GM23338 (cell line): ENCODE measurements around the gene ALPL.

ENCODE experiments used
- CREB1 ChIP-seq: fragments of 250-450 bp; sonication (Bioruptor Pico); IDR thresholded peaks from 2 replicates; pipeline ENCODE4 v1.5.0; 2020; ENCODE audit warnings: low read depth, mild to moderate bottlenecking, moderate library complexity
- EZH2 ChIP-seq: fragments of 200-600 bp; sonication (generic); IDR thresholded peaks from one replicate; pipeline ENCODE4 v1.8.0; 2017; ENCODE audit warnings: antibody characterized with exemption, mild to moderate bottlenecking, low read depth; ENCODE audit not compliant: unreplicated experiment
- EZH2phosphoT487 ChIP-seq: fragments of 200-600 bp; sonication (generic); IDR thresholded peaks from one replicate; pipeline ENCODE4 v1.8.1; 2018; ENCODE audit warnings: antibody characterized with exemption; ENCODE audit not compliant: unreplicated experiment
- JUNB ChIP-seq: IDR thresholded peaks from one replicate; pipeline ENCODE4 v1.6.1; 2016; ENCODE audit warnings: antibody characterized with exemption; ENCODE audit not compliant: unreplicated experiment
- NANOG ChIP-seq: IDR thresholded peaks from 2 replicates; pipeline ENCODE4 v1.6.1; 2016; ENCODE audit warnings: antibody characterized with exemption, borderline replicate concordance
- POLR2AphosphoS5 ChIP-seq: IDR thresholded peaks from 2 replicates; pipeline ENCODE4 v1.6.1; 2016; ENCODE audit warnings: antibody characterized with exemption, low read depth
- REST ChIP-seq: IDR thresholded peaks from one replicate; pipeline ENCODE4 v1.6.1; 2018; ENCODE audit warnings: antibody characterized with exemption; ENCODE audit not compliant: unreplicated experiment
- STAT1 ChIP-seq: IDR thresholded peaks from one replicate; pipeline ENCODE4 v1.6.1; 2016; ENCODE audit warnings: antibody characterized with exemption; ENCODE audit not compliant: unreplicated experiment
- ZNF114 ChIP-seq: fragments of 250-450 bp; sonication (Bioruptor Pico); IDR thresholded peaks from 2 replicates; pipeline ENCODE4 v1.5.0; 2020; ENCODE audit warnings: mild to moderate bottlenecking, moderate library complexity
- ZNF331 ChIP-seq: fragments of 250-450 bp; sonication (Bioruptor Pico); IDR thresholded peaks from 2 replicates; pipeline ENCODE4 v1.5.0; 2020; ENCODE audit warnings: low read depth, mild to moderate bottlenecking, moderate library complexity
- ZNF462 ChIP-seq: fragments of 250-450 bp; sonication (Bioruptor Pico); IDR thresholded peaks from 2 replicates; pipeline ENCODE4 v1.5.0; 2020; ENCODE audit warnings: mild to moderate bottlenecking, moderate library complexity
- TF ChIP-seq, protein P1 (sequence below), 2 experiments: fragments of 200-600 bp in 1 of 2; sonication (generic) in 1 of 2; conservative IDR thresholded peaks; 2 replicates each; pipeline versions ENCODE4 v1.5.1 to v1.6.1; 2016 to 2017; ENCODE audit warnings: antibody characterized with exemption in 2 of 2, low read depth in 2 of 2, mild to moderate bottlenecking in 2 of 2, moderate library complexity in 1 of 2
- TF ChIP-seq, protein P2 (sequence below): IDR thresholded peaks from 2 replicates; pipeline ENCODE4 v1.6.1; 2016; ENCODE audit warnings: antibody characterized with exemption

- no peak for TF ChIP-seq POLR2AphosphoS5
- TF ChIP-seq ZNF114 (CRISPR knock-in tag), result no peak
- TF ChIP-seq, protein P1, sequence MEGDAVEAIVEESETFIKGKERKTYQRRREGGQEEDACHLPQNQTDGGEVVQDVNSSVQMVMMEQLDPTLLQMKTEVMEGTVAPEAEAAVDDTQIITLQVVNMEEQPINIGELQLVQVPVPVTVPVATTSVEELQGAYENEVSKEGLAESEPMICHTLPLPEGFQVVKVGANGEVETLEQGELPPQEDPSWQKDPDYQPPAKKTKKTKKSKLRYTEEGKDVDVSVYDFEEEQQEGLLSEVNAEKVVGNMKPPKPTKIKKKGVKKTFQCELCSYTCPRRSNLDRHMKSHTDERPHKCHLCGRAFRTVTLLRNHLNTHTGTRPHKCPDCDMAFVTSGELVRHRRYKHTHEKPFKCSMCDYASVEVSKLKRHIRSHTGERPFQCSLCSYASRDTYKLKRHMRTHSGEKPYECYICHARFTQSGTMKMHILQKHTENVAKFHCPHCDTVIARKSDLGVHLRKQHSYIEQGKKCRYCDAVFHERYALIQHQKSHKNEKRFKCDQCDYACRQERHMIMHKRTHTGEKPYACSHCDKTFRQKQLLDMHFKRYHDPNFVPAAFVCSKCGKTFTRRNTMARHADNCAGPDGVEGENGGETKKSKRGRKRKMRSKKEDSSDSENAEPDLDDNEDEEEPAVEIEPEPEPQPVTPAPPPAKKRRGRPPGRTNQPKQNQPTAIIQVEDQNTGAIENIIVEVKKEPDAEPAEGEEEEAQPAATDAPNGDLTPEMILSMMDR (conservative IDR thresholded peaks at IDR 0.05; ENCODE audit: low read depth in 2 of 2), result no peak
- TF ChIP-seq REST, result no peak
- no peak for TF ChIP-seq EZH2
- TF ChIP-seq EZH2phosphoT487, result no peak
- no peak for TF ChIP-seq JUNB
- TF ChIP-seq CREB1, result no peak
- TF ChIP-seq ZNF462 (CRISPR knock-in tag), result no peak
- TF ChIP-seq NANOG, result no peak
- TF ChIP-seq ZNF331 (CRISPR knock-in tag), result no peak
- TF ChIP-seq, protein P2, sequence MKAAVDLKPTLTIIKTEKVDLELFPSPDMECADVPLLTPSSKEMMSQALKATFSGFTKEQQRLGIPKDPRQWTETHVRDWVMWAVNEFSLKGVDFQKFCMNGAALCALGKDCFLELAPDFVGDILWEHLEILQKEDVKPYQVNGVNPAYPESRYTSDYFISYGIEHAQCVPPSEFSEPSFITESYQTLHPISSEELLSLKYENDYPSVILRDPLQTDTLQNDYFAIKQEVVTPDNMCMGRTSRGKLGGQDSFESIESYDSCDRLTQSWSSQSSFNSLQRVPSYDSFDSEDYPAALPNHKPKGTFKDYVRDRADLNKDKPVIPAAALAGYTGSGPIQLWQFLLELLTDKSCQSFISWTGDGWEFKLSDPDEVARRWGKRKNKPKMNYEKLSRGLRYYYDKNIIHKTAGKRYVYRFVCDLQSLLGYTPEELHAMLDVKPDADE, result no peak
- no peak for TF ChIP-seq STAT1
These were observed 54.7 kb downstream of the ALPL start for GRCh38 chr1:21563971-21564370.
